Measurements from ENCODE around the gene PABPN1. TPM values are rescaled to one million over a fixed set of nuclear protein-coding genes. Genes with fewer than 3 reads are reported as not detected.

PABPN1 gene
- total and polyA plus RNA-seq, 2 of the 13 experiments (the other 11 are each of a cell fraction or from before 2014, with no cell fraction given): 233 to 524 TPM

GRCh38 chr14:23302290-23303225 lies 18.7 kb upstream of the PABPN1 start, which contains the start of gene PPP1R3E (continued):
- TF ChIP-seq ZBTB7B (CRISPR knock-in tag; IDR thresholded peaks at IDR 0.05): peak; percentile 88
- TF ChIP-seq DRAP1 (CRISPR knock-in tag; IDR thresholded peaks at IDR 0.05): peak; percentile 81
- peak; percentile 99; the same call in 1 of the 2 replicates for TF ChIP-seq CHCHD3 (CRISPR knock-in tag; IDR thresholded peaks at IDR 0.05)
- TF ChIP-seq PHF8 (CRISPR knock-in tag; IDR thresholded peaks at IDR 0.05): peak; percentile 53
- no peak; the same call in 1 of the 2 replicates for TF ChIP-seq ZNF251 (CRISPR knock-in tag; IDR thresholded peaks at IDR 0.05)
- TF ChIP-seq DPF2 (CRISPR knock-in tag; IDR thresholded peaks at IDR 0.05; ENCODE audit: borderline replicate concordance, low read depth): no peak
- TF ChIP-seq SMAD3 (CRISPR knock-in tag; IDR thresholded peaks at IDR 0.05): peak; percentile 76; the same call in 1 of the 2 replicates
- TF ChIP-seq ZBTB7A (CRISPR knock-in tag; IDR thresholded peaks at IDR 0.05): peak; percentile 60
- no peak for TF ChIP-seq YY1 (IDR thresholded peaks at IDR 0.05; ENCODE audit: insufficient read depth, insufficient replicate concordance, low read depth, low read length)
- 0 out of 2 replicates have a peak, but pooled peaks have one; percentile 72 for TF ChIP-seq ZNF598 (CRISPR knock-in tag; IDR thresholded peaks at IDR 0.05; ENCODE audit: borderline replicate concordance)
- peak; percentile 94 for TF ChIP-seq YEATS4 (CRISPR knock-in tag; IDR thresholded peaks at IDR 0.05; ENCODE audit: borderline replicate concordance)
- peak; percentile 76 for TF ChIP-seq FOXK1 (CRISPR knock-in tag; IDR thresholded peaks at IDR 0.05; ENCODE audit: borderline replicate concordance, low read depth)
- no peak for TF ChIP-seq ZNF260 (CRISPR knock-in tag; IDR thresholded peaks at IDR 0.05; ENCODE audit: borderline replicate concordance, low read depth)
- TF ChIP-seq SIN3B (IDR thresholded peaks at IDR 0.05; ENCODE audit: low read length): no peak; the same call in 1 of the 2 replicates
- 0 out of 2 replicates have a peak, but pooled peaks have one; percentile 67 for TF ChIP-seq SNAPC2 (CRISPR knock-in tag; IDR thresholded peaks at IDR 0.05)
- no peak for TF ChIP-seq BORCS8-MEF2B (CRISPR knock-in tag; IDR thresholded peaks at IDR 0.05)
- TF ChIP-seq BCL6 (CRISPR knock-in tag; IDR thresholded peaks at IDR 0.05): 0 out of 2 replicates have a peak, but pooled peaks have one; percentile 33
- no peak for TF ChIP-seq JUNB (CRISPR knock-in tag; IDR thresholded peaks at IDR 0.05; ENCODE audit: borderline replicate concordance)
- peak; percentile 100 for TF ChIP-seq KDM5B (CRISPR knock-in tag; IDR thresholded peaks at IDR 0.05; ENCODE audit: borderline replicate concordance)
- TF ChIP-seq ZNF484 (CRISPR knock-in tag; IDR thresholded peaks at IDR 0.05; ENCODE audit: borderline replicate concordance, low read depth): no peak
- TF ChIP-seq ARID4A (CRISPR knock-in tag; IDR thresholded peaks at IDR 0.05; ENCODE audit: borderline replicate concordance): no peak
- TF ChIP-seq ZNF773 (CRISPR knock-in tag; IDR thresholded peaks at IDR 0.05; ENCODE audit: borderline replicate concordance): peak; percentile 73; the same call in 1 of the 2 replicates
